HG03342 (cell line): ENCODE measurements around the gene CLCN2.

Experiments
- ATAC-seq: cut with Tn5 transposase; IDR thresholded peaks from one replicate; pipeline ENCODE4 v1.9.1; 2021; ENCODE audit warnings: mild to moderate bottlenecking, moderate library complexity; ENCODE audit not compliant: unreplicated experiment

CLCN2 gene

DNA sequence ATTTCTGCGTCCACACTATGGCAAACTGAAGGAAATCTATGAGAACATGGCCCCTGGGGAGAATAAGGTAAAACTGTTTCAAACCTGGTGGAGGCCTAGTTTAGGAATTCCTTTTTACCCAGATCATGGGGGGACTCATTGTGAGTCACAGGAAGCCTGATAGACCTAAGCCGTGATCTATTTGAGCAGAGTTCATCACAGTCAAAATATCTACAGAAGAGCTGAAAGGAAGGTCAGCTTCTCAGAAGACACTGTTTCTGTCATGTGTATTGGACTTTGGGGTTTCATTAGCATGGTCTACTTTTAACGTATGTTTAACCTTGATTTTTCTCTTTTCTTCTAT is 61.1 kb downstream of the CLCN2 start:
- no peak for ATAC-seq

DNA sequence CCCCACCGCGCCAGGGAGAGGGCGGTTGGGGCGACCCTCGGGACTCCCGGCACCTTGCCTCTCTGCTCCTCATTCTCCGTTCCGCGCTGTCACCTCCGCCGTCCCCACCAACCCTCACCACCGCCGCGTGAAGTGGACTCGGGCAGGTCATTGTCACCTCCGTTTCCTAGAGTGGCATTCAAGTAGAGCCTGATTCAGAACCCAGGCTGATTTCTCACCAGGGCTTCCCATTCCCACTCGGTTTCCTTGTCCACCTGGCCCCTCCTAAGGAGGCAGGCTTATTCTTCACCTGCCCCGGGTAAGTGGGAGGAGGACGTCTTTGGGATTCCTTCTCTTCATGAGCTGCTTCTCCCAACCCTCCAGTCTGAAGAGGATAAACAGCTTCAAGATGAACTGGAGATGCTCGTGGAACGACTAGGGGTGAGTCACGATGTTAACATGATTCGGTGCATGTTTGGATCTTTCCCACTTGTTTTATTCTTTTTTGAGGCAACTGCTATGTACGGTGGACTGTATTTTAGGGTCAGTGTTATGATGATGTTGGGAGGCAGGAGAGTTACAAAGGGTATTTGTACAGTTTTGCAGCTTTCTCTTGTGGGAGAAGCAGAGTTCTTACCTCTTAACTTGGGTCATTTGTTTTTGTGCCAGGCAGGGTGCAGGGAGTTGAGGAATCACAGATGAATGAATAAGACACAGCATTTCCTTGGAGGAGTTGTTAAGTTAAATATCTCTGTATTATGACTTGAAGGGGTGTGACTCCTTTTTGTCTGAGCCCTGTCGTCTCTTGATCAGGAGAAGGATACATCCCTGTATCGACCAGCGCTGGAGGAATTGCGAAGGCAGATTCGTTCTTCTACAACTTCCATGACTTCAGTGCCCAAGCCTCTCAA is 61.7 kb downstream of the CLCN2 start:
- ATAC-seq = no peak

DNA sequence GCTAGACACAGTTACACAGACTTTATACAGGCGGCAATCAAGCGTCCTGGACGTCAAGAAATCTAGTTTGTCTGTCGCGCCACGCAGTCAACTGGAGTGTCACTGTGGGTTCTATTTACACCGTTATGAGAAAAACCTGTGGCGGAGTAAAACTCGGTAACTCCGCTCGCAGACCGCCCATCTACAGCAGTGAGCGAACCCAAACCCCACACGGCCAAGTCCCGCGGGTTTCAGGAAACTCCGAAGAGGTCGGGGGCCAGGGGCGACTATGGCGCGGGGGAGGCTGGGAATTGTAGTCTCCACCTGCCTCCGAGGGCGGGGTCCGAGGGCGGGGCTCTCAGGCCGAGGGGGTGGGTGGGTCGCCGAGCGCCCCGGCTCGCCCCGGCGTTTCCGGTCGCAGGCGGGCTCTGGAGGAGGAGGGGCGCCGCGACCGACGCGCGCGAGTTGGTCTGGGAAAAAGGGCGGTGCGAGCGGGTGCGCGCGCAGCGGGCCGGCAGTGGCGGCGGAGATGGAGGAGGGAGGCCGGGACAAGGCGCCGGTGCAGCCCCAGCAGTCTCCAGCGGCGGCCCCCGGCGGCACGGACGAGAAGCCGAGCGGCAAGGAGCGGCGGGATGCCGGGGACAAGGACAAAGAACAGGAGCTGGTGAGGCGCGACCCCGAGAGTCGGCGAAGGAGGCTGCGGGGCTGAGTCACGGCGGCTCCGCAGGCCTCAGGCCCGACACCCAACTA is 62.5 kb downstream of the CLCN2 start, which contains the start of gene PSMD2:
TSS of gene PSMD2 (plus strand) at position 483 of the 729 bp plus-strand sequence. CDS start at position 509, 26 bp downstream.
- ATAC-seq = peak; percentile 92

DNA sequence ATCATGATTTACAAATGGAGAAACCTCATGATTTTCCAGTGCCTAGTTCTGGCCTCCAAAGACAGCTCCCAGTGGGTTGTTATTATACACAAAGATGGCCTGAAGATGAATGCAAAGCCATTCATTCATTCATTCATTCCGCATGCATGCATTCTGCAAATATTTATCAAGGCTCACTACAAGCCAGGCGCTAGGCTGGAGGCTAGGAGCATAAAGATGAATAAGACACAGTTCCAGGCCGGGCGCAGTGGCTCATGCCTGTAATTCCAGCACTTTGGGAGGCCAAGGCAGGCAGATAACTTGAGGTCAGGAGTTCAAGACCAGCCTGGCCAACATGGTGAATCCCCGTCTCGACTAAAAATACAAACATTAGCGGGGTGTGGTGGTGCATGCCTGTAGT is 64.8 kb downstream of the CLCN2 start:
- ATAC-seq = no peak
